GM10248 (cell line): Measurements from ENCODE around the gene AP3S1.

Experiments used
- CTCF ChIA-PET: fragments of 300-600 bp; sonication (Branson Sonifier 250); formaldehyde crosslinking; extraction: SDS; loops from one replicate; lab custom pipeline; 2021; ENCODE audit warnings: antibody characterized with exemption; lab: Yijun Ruan, JAX
- POLR2A ChIA-PET: fragments of 350-650 bp; sonication (Branson Sonifier 250); formaldehyde crosslinking; extraction: SDS; loops from one replicate; lab custom pipeline; 2020; ENCODE audit warnings: antibody characterized with exemption; lab: Yijun Ruan, JAX
- DNase-seq: peaks from one replicate; pipeline ENCODE4 v3.0.0; 2012; ENCODE audit errors: extremely low spot score
- TF ChIP-seq, protein P1 (sequence below): IDR thresholded peaks from 2 replicates; pipeline ENCODE4 v1.5.1; 2012; ENCODE audit warnings: mild to moderate bottlenecking, low read depth; ENCODE audit errors: extremely low read depth, missing control alignments, control extremely low read depth

AP3S1 gene

DNA sequence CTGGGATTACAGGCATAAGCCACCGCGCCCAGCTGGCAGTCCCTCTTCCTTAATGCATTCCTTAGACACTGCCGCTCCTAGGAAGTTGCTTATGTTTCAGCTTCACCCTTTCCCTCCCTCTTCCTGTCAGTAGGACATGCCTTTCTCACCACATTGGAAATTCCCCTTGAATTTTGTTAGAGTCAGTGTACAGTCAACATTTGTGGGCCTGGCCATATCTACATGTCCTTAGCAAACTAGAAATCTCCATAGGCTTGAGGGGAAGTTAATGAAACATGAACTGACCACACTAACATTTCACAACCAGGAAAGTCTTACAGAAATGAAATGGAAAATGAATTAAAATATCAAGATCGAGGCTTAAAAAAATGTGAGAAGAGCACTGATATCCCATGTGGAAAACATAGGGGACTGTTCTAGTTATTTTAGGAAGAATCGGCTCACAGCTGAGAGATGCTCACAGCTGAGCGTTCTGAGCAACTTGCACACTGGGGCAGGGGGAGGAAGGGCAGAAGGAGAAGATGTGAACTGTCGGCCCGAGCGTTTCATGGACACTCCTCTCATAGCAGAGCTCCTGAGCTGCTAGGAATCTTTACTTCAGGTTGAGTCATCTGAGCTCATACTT, 99.4 kb downstream of the AP3S1 start:
- CTCF ChIA-PET, result interaction anchor here (1.0 to 1.3 kb wide), 3 partner anchors 9 to 21 kb away, joined by 3 to 4 read pairs (median 3); no protein-coding TSS in a partner anchor
- POLR2A ChIA-PET, result no interaction called here
- TF ChIP-seq, protein P1, sequence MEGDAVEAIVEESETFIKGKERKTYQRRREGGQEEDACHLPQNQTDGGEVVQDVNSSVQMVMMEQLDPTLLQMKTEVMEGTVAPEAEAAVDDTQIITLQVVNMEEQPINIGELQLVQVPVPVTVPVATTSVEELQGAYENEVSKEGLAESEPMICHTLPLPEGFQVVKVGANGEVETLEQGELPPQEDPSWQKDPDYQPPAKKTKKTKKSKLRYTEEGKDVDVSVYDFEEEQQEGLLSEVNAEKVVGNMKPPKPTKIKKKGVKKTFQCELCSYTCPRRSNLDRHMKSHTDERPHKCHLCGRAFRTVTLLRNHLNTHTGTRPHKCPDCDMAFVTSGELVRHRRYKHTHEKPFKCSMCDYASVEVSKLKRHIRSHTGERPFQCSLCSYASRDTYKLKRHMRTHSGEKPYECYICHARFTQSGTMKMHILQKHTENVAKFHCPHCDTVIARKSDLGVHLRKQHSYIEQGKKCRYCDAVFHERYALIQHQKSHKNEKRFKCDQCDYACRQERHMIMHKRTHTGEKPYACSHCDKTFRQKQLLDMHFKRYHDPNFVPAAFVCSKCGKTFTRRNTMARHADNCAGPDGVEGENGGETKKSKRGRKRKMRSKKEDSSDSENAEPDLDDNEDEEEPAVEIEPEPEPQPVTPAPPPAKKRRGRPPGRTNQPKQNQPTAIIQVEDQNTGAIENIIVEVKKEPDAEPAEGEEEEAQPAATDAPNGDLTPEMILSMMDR, result no peak
- no peak for DNase-seq

DNA sequence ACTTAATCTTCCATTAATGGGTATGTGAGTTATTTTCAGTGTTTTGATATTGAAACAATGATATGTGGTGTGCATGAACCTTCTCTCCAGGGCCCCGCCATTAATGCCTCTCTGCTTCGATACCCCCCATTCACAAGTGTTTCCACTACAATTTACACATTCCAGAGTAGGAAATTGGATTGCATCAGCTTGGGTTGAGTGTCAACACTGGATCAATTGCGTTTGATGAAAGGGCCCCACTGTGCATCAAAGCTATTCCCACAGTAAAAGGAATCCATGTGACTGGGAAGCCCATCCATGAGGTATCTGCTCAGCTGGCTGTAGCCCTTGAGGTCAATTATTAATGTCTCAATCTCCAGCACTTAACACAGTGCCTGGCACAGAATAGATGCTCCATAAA, 102.8 kb downstream of the AP3S1 start:
- no peak for DNase-seq
- CTCF ChIA-PET, result interaction anchor here (1.1 kb wide), 1 partner anchor 20 kb away, joined by 3 read pairs; no protein-coding TSS in a partner anchor
- POLR2A ChIA-PET, result no interaction called here
- TF ChIP-seq, protein P1, result no peak

DNA sequence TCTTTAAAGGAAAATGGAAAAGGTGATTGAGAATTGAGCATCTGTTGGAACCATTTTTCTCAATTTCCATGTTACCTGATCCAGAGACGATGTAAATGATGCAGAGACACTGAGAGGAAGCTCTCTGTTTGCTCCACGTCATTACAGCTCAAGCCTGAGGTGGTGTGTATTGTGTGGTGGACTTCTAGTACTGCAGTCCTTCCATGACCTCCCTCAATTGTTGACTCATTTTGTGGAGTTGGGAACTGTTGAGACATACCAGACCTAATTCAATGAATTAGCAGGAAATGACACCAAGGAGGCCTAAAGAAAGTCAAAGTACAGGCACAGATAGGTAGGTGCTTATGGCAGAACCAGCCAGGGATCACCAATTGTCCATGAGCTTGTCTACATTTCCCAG, 104.9 kb downstream of the AP3S1 start:
- TF ChIP-seq, protein P1, result no peak
- ChIA-PET POLR2A (no interaction called here), CTCF (no interaction called here)
- no peak for DNase-seq

DNA sequence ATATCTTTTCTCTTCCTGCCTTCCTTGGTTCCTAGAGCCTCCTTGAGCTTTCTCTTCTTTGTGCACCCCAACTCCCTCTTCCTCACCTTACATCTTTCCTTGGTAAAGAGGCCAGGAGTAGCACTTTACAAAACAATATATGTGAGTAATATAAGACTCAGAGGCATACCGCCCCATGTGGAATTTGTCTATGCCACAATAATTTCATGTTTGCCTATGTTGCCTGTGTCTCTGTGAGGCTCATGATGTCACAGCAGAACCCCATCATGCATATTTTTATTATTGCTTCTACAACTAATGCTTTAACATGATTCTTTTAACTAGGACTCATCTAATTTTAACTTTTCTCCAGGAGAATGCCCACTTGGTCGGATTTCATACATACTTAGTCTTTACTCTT, 105.5 kb downstream of the AP3S1 start:
- POLR2A ChIA-PET, result no interaction called here
- CTCF ChIA-PET, result interaction anchor here (1.2 kb wide), 1 partner anchor 63 kb away, joined by 3 read pairs; no protein-coding TSS in a partner anchor
- TF ChIP-seq, protein P1, result no peak
- no peak for DNase-seq

DNA sequence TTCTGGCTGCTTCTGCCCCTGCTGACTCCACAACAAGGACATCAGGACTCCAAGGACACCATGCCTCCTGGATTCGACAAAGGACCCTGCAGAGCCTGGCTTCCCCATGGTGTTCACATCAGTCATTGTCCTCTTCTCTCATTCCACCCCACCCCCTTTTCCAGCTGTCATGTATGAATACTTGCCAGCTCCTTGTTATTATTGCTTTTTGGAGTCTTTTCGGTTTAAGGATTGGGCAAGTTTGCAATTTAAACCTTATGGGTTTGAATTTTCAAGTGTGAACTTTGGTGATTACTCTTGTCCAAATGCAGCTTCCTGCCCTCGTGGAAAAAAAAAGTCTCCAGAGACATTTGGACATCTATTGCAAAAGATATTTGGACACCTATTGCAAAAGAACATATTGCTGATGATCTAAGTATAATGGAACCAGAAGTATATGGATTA, 106.4 kb downstream of the AP3S1 start:
- POLR2A ChIA-PET, result no interaction called here
- no peak for DNase-seq
- CTCF ChIA-PET, result interaction anchor here (1.2 kb wide), 1 partner anchor 62 kb away, joined by 3 read pairs; no protein-coding TSS in a partner anchor
- TF ChIP-seq, protein P1, result no peak

DNA sequence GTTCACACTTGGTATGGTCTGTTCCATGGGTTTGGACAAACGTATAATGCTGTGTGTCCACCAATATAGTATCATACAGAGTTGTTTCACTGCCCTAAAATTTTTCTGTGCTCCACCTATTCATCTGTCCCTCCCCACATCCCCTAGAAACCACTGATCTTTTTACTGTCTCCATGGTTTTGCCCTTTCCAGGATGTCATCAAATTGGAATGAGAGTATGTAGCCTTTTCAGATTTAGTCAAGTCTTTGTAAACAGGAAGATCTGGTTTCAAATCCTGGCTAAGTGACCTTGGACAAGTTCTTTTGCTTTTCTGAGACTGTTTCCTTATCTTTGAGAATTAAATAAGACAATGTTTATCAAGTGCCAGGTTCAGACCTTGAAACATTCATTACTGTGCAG, 107.4 kb downstream of the AP3S1 start:
- ChIA-PET POLR2A (no interaction called here), CTCF (no interaction called here)
- DNase-seq, result no peak
- TF ChIP-seq, protein P1, result no peak

DNA sequence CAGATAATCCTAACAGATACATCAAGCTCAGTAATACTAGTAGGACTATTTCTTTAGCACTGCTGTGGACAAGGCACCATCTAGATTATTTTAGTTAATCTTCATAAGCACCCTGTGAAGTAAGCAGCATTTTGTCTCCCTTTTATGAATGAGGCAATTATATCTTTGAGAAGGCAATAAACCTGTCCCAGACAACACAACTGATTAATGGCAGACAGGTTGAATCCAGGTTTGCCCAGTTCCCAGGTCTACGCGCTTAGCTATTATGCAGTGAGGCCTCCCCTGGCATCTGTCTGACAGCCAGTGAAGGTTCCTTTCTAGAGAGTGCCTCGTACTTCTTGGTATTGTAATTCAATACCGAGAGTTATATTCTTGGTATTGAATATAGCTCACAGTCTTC, 110.9 kb downstream of the AP3S1 start:
- DNase-seq, result no peak
- TF ChIP-seq, protein P1, result no peak
- ChIA-PET POLR2A (no interaction called here), CTCF (interaction anchor here (0.7 to 1.0 kb wide), 2 partner anchors 16 to 32 kb away, joined by 3 to 5 read pairs; no protein-coding TSS in a partner anchor)
